HG02642 (cell line): ENCODE data around the gene TCERG1L.
"Not testable (repeated sequence)": the region's sequence is repeated elsewhere in the genome, so short reads cannot be mapped to it uniquely, and the experiment has no call there.

Experiments used
- ATAC-seq: cut with Tn5 transposase; IDR thresholded peaks from one replicate; pipeline ENCODE4 v1.9.1; 2021; ENCODE audit warnings: mild to moderate bottlenecking; ENCODE audit not compliant: unreplicated experiment, poor library complexity

Gene TCERG1L, protein sequence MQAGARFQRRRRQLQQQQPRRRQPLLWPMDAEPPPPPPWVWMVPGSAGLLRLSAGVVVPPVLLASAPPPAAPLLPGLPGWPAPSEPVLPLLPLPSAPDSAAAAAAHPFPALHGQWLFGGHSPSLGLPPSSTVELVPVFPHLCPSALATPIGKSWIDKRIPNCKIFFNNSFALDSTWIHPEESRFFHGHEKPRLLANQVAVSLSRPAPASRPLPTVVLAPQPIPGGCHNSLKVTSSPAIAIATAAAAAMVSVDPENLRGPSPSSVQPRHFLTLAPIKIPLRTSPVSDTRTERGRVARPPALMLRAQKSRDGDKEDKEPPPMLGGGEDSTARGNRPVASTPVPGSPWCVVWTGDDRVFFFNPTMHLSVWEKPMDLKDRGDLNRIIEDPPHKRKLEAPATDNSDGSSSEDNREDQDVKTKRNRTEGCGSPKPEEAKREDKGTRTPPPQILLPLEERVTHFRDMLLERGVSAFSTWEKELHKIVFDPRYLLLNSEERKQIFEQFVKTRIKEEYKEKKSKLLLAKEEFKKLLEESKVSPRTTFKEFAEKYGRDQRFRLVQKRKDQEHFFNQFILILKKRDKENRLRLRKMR

DNA sequence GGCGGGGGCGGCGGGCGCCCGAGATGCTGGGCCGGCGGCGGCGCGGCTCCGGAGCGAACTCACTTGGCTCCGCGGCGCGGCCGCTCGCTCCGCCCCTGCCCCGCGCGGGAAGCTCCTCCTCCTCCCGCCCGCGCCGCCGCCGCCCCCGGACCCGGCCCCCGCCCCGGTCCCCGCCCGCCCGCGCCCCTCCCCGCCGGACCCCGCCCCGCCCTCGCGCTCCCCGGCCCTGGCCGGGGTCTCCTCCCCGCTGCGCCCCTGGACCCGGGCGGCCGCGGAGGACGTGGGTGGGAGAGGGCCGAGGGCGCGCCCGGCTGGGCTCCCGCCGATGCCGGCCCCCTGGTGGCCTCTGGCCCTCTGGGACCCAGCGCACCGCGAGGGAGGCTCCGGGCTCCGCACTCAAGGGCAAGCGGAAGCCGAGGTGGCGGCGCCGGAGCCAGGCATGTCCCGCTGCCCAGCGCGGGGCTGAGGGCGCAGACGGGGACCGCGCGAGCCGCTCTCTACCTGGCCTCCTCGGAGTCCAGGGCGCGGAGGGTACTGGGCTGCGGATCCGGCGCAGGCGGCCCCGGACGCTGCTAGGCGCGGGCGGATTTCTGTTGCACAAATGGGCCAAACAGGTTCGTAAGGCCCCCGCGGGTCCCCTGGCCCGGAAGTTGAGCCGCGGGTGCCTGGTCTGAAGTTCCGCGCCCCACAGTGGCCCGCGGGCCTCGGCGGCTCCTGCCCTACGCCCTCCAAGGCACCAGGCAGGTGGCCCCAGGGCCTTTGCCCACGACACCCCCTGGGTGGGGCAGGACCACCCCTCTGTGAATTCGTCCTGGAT, at the start of gene TCERG1L:
TCERG1L (minus strand) TSS at position 61 of the 817 bp plus-strand sequence. CDS start 86 bp downstream, outside the sequence.
- ATAC-seq, result no peak

DNA sequence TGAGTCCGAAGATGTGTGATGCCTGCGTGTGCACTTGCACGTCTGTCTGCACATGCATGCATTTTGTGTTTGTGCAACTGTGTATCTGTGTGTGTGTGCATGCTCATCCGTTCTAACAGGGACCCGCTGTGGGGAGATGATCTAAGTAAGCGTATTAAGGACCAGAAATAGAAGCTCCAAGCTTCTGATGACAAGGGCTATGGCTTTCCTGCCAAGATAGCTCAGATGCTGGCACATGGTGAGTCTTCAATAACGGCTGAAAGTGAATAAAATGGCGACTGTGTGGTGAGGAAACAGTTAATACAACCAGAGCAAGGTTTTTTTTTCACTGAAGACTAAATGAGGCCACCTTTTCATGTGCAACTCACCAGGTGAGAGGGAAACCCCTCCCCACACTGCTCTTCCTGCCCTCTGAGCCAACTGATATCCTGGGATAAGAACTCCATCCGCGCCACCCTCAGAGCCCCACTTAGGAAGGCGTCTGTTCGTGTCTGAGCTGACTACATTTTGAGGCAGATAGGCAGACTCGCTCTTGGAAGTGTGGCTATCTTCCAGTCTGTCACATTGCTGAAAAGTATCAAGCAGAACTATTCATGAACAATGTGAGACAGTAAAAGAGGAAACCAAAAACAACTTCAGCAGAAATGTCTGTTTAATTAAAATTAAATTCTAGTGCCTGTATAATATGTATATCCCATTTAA, 47.4 kb upstream of the TCERG1L start:
- no peak for ATAC-seq

- ATAC-seq, result no peak
Observed at GRCh38 chr10:131356442-131356841, 44.9 kb upstream of the TCERG1L start.

- no peak for ATAC-seq
Observed at GRCh38 chr10:131355881-131356280, 44.4 kb upstream of the TCERG1L start.

DNA sequence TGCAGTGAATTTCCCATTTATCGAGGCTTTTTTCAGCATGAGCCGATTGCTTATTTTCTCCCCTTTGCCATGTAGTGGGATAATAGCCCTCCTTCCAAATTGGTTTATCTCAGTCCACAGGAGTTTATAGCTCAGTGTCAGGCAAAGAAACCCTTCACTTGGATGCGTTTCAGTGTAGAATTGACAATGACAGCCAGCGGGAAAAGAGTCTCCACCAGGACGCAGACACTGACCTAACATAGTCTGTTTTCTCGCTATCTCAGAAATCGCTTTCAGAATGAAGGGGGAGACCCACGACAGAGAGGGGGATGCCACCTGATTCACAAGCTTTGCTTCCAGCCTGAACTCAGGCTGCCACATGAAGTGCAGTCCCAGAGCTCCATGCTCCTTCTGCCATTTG, 43.5 kb upstream of the TCERG1L start:
- ATAC-seq, result no peak

- no peak for ATAC-seq
Observed at GRCh38 chr10:131354380-131354779, 42.9 kb upstream of the TCERG1L start.

DNA sequence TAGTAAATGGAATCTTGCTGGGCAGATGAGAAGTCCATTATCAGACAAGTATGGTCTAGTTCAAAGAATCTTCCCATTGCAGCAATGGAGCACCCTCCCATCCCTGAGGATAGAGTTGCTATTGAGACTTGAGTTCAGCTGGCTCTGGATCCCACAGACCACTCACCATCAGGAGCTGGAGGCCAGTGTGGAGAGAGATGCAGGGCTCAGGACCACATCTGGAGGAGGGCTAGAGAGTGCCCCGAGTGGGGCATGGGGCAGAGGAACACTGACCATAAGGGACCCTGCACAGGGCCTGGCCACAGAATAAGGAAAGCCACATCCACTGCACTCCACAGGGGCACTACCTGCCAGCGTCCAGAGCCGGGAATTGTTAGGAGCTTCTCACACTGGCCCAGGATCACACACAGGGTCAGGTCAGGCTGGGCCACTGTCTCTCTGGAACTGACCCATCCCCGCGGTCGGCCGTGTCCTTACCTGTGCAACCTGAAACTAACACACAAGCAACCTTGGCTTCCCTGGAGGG, 41.3 kb upstream of the TCERG1L start:
- ATAC-seq, result no peak

GRCh38 chr10:131350660-131351059, 39.1 kb upstream of the TCERG1L start:
- no peak for ATAC-seq

- ATAC-seq, result no peak
Observed at GRCh38 chr10:131350245-131350644, 38.7 kb upstream of the TCERG1L start.

DNA sequence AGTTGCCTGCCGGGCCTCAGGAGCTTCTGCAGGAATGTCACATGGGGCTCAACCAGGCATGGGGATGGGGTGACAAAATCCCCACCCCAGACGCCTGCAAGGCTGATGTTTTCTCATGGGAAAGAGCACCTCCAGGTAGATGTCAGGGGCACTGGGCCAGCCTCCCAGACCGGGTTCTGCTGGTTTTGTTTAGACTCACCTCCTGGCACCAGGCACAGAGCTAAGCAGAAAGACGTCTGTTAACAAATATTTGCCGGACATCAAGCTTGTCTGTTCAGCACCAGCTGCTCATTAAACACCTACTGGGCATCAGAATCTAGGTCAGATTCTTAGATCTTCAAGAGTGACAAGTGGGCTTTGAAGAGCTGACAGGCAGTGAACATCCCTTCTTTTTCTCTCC, 34.9 kb upstream of the TCERG1L start:
- ATAC-seq, result no peak

DNA sequence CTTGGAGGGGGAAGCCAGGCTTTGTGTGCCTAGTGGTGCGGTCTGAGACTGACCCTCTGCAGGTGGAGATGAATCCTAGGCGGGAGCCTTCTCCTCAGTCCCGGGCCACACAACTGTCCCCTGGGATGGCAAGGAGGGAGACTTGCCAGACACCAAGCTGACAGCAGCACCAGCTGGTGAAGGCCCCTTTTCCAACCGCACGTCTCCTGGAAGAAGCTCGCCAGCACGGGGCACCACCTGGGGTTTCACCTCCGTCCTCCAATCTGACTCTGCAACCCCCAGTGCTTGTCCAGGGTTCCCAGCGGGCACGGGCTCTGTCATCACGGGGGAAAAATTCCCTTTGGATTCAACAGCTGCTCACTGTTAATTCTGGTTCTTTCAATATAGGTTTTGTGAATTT, 34.2 kb upstream of the TCERG1L start:
- ATAC-seq, result no peak

- ATAC-seq, result no peak
Observed at GRCh38 chr10:131344747-131345146, 33.2 kb upstream of the TCERG1L start.

DNA sequence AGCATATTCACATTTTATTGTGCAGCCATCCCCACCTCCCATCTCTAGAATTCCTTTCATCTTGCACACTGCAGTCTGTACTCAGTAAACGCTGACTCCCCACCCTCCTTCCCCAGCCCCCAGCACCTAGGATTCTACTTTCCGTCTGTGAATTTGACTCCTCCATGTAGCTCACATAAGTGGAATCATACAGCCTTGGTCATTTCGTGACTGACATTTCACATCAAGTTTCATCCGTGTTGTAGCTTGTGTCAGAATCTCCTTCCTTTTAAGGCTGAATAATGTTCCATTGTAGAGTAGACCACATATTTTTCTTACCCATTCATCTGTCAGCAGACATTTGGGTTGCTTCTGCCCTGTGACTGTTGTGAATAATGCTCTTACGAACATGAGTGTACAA, 26.2 kb upstream of the TCERG1L start:
- ATAC-seq, result no peak

DNA sequence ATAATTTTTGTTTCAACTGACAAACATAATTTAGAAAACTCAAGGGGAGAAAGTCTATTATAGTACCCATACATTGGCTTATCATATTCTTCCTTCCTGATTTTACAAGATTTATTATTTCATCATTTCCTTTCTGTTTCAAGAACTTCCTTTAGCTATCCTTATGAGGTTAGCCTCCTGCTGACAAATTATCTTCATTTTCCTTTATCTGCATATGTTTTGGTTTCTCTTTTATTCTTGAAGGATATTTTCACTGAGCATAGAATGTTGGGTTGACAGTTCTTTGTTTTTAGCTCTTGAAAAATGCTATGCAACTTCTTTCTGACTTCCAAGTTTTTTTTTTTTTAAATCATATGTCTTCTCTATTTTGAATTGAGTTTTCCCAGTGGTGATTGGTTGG, 21.3 kb upstream of the TCERG1L start:
- ATAC-seq, result no peak

- no peak for ATAC-seq
Observed at GRCh38 chr10:131323880-131324279, 12.4 kb upstream of the TCERG1L start.

DNA sequence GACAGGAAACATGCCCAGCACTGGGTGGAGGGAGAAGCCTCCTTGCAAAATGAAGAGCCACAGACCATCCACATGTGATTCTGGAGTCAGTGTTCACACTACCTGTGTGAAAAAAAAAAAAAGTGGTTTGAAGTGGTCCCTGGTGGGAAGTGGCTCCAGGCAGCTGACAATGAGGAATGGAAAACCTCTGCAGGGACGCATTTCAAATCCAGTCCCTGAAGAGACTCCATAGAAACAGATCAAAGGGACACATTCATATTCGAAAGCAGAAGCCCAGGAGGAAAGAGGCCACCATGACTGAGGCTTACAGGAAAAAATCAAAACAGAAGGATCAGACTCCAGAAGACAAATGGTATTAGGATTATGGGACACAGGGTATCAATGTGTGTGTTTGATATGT, 11.5 kb upstream of the TCERG1L start:
- ATAC-seq, result no peak

- not testable (repeated sequence) for ATAC-seq
Observed at GRCh38 chr10:131322575-131322974, 11.1 kb upstream of the TCERG1L start.

DNA sequence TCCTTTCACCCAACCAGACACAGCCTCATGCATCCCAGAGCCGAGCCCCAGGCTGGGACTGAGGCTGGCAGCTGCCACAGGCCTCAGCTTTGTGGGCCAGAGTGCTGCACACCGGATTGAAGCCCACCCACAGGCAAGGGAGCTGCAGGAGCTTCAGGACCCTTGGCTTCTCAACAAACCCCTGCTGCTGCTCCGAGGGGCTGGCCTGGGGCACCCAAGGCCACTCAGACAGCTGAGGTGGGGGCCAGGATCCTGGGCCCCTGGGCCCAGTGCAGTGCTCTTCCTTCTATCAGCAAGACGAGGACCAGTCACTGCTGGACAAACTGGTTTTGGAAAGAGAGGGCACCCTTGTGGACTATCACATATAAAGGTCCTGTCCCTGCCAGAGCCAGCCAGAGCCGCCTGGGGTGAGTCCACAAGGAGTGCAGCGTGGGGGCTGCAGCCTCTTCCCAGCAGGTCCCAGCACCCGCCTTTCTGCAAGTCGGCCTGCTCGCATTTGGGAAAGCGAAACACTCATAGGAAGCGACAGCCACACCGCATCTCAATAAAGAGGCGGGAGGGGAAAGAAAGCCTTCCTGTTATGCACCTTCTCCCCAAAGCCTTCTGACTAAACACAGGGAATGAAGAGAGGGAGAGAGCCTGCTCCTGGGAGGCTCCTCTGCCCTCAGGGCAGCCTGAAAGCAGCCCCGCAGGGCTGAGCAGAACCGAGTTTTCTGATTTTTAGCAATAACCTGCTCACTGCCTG, 9.5 kb upstream of the TCERG1L start:
- no peak for ATAC-seq

DNA sequence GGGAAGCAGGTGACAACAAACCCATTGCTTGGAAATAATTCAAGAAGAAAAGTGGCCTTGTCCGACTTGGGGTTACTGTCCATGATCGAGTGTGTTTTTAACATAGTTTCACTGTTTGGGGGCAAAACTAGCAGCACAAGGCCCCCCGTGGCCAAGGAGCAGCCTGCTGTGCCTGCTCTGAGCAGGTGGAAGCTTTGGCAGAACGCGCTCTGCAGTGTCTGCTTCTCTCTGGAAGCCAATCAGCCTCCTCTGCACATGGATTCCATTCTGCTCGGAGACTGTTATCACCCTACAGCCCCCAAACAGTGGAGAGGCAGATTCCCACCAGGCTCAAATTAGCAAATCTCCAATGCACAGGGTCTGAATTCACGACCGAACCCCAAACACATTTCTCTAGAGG, 7.3 kb upstream of the TCERG1L start:
- no peak for ATAC-seq

DNA sequence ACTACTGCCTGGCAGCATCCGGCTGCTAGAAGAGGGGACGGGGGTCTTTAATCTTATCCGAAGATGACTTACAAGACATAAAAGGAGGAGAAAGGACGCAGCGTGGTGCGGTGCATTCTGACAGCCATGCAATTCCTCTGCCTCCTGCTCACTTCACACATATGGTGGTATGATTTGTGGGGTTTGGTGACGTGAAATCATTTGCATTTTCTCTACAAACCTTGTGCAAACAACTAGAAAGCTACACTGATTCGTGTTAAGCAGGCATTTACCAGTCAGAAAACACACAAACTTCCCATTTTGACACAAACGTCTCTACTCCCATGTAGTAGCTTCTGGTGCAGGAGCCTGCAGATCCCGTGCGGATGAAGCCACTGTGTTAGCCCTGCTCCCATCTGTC, 6.8 kb upstream of the TCERG1L start:
- ATAC-seq, result no peak
